ENCODE measurements around the gene POLR1F. TPM values are rescaled to one million over a fixed set of nuclear protein-coding genes. Genes with fewer than 3 reads are reported as not detected.

POLR1F gene
- 24.9 and 26.5 TPM in 2 replicates for total RNA-seq (2021)
- long read RNA-seq, transcript TWISTNB-202 (2 exons, 427 nt): minor isoform, 28 of 78 reads
- long read RNA-seq, transcript TWISTNB-201 (4 exons, 3,942 nt): major isoform, 33 of 78 reads
- long read RNA-seq, partial matches to known transcripts: 0 of 78 reads
- long read RNA-seq, other reads (novel, unspliced or antisense): 17 of 78 reads

DNA sequence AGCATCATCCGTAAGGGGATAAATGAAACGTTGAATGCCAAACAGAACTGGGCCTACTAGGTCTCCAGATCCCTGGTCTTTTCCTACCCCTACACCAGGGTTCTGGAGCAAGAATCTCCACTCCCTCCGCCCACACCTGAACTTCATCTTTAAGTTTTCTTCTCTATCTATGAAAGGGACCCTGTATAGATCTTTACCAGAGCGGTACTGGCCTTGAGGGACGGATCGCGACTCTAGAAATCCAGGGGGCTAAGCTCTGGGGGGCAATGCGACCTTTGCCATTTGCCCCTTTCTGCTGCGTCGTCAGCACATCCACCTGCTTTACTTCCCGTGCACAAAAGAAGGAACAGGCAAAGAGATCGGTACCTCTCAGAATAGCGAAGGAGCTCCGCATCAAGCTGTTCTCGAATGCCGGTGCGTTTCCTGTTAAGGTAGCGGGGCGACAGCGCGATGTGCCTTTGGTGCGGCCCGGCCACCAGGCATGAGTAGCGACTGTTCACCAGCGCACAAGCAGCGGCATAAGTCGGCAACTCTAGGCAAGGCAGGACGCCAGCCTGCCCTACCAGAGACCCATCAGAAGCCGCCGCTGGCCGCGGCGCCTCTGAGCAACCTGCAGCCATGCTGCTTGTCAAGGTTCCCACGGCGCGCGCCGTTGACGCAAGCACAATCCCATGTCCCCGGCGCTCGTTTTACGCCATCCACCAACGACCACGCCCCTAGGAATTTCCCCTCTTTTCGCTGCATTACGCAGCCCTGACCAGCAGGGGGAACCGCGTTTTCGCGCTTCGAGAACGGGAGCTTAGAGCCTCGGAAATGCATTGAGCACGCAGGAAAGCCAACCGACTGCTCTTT lies at the start of gene POLR1F:
POLR1F (minus strand) TSS at position 641 of the 852 bp plus-strand sequence; CDS start at position 620, 21 bp downstream.
- H4K5ac ChIP-seq (ENCODE audit: insufficient read length, low read depth, low read length): peak within 1 kb of the TSS; percentile 23
- H4K20me1 ChIP-seq (ENCODE audit: control insufficient read depth, insufficient read depth, insufficient read length): no peaks in the 10 kb centered on the region
- no peak within 1 kb of the TSS for H3K27ac ChIP-seq (ENCODE audit: insufficient read length, low read depth, low read length)
- peak within 1 kb of the TSS; percentile 68 for H3K4me2 ChIP-seq (ENCODE audit: insufficient read depth, insufficient read length, low read length)
- H3K4me1 Mint-ChIP-seq: peaks cover 32 to 37% of the 10 kb centered on the region in 2 experiments
- H3K27me3 Mint-ChIP-seq (ENCODE audit: low read depth): peaks cover 14% of the 10 kb centered on the region
- H2BK5ac ChIP-seq (ENCODE audit: insufficient read length, low read length): no peak within 1 kb of the TSS
- H3K18ac ChIP-seq (ENCODE audit: insufficient read length, low read depth, low read length): peak within 1 kb of the TSS; percentile 78
- peak within 1 kb of the TSS; percentile 96 to 99 for H3K4me3 Mint-ChIP-seq
- no peaks in the 10 kb centered on the region for H3K9me3 Mint-ChIP-seq
- H3K23ac ChIP-seq (ENCODE audit: insufficient read length, low read depth, low read length): no peak within 1 kb of the TSS
- no peaks in the 10 kb centered on the region; a peak in 1 of 7 replicates for H3K36me3 Mint-ChIP-seq (ENCODE audit: insufficient read depth in 1 of 3, low read depth in 3 of 3)
- H3K23me2 ChIP-seq (ENCODE audit: insufficient read length, low read depth, low read length, poor library complexity, severe bottlenecking): no peaks in the 10 kb centered on the region
- no peak within 1 kb of the TSS for H3K56ac ChIP-seq (ENCODE audit: insufficient read length, low read depth, low read length)
- H4K91ac ChIP-seq (ENCODE audit: insufficient read length, low read depth, low read length): no peak within 1 kb of the TSS
- no peak within 1 kb of the TSS for H3K4ac ChIP-seq (ENCODE audit: low read depth, low read length)
- no peak within 1 kb of the TSS for H3T11ph ChIP-seq (ENCODE audit: low read length)
- H2BK20ac ChIP-seq (ENCODE audit: low read depth, low read length, poor library complexity, severe bottlenecking): no peak within 1 kb of the TSS
- peaks cover 12% of the 10 kb centered on the region; the same call in 1 of the 2 replicates for H3K79me2 ChIP-seq (ENCODE audit: insufficient read depth, low read length)
- H2BK12ac ChIP-seq (ENCODE audit: insufficient read length, low read depth, low read length): no peak within 1 kb of the TSS
- H2AFZ ChIP-seq (ENCODE audit: low read length): peak within 1 kb of the TSS; percentile 63
- H4K8ac ChIP-seq (replicated peaks; ENCODE audit: insufficient read length, low read depth, low read length): peak within 1 kb of the TSS; percentile 14
- H3K4me1 ChIP-seq (ENCODE audit: insufficient read depth, low read length): peaks cover 4% of the 10 kb centered on the region; the same call in 1 of the 2 replicates
- no peak within 1 kb of the TSS for H2AK5ac ChIP-seq (ENCODE audit: insufficient read length, low read length)
- TF ChIP-seq CTCF (conservative IDR thresholded peaks at IDR 0.05): peak; percentile 86
- no peak within 1 kb of the TSS for H2BK120ac ChIP-seq (ENCODE audit: low read depth, low read length, poor library complexity, severe bottlenecking)
- WGBS (ENCODE audit: extremely low coverage, insufficient read length, low lambda C conversion rate): no CpG with 5 or more reads among the region's 56 CpGs
- H3K27ac Mint-ChIP-seq: peak within 1 kb of the TSS; percentile 92 to 97 (median 97)
- H3K27me3 ChIP-seq (ENCODE audit: insufficient read depth, low read length): no peaks in the 10 kb centered on the region
- DNase-seq: peak; percentile 95
- no peak within 1 kb of the TSS for H2BK15ac ChIP-seq (ENCODE audit: low read depth, low read length)
- peak within 1 kb of the TSS; percentile 88 for H3K14ac ChIP-seq (ENCODE audit: insufficient read depth, low read length)
- peak within 1 kb of the TSS; percentile 91 for H3K9ac ChIP-seq (ENCODE audit: extremely low read depth, insufficient read length, low read length)
- no peaks in the 10 kb centered on the region for H3K9me3 ChIP-seq (ENCODE audit: control insufficient read depth, low read depth, low read length)
- peaks cover 2% of the 10 kb centered on the region for H3K79me1 ChIP-seq (ENCODE audit: insufficient read depth, low read depth, low read length, poor library complexity, severe bottlenecking)

Data from H9 (cell line).